Measurements from ENCODE around the gene LRG1. TPM values are rescaled to one million over a fixed set of nuclear protein-coding genes. Genes with fewer than 3 reads are reported as not detected.

Gene LRG1
- total RNA-seq, result 0.27 and 0.29 TPM in 2 replicates

GRCh38 chr19:4539693-4540581 is at the start of gene LRG1:
Gene LRG1, minus strand, starts transcription at chr19:4540036. Its CDS starts 23 bp downstream, at chr19:4540013.

GRCh38 chr19:4559569-4559968 is 19.7 kb upstream of the LRG1 start, which contains the start of gene SEMA6B:
Gene SEMA6B, minus strand, starts transcription at chr19:4559684. Its CDS starts 1,227 bp downstream, at chr19:4558457.

GRCh38 chr19:4534836-4535658 is 4.8 kb downstream of the LRG1 start, which contains the start of gene PLIN5:
Gene PLIN5, minus strand, starts transcription at chr19:4535224. Its CDS starts 1,150 bp downstream, at chr19:4534074.

GRCh38 chr19:4518345-4519171 is 21.3 kb downstream of the LRG1 start, which contains the start of gene PLIN4:
Gene PLIN4, minus strand, starts transcription at chr19:4518486. Its CDS starts 214 bp downstream, at chr19:4518272.

Other genes with a start within 250 kb of the LRG1 start
- not detected in 2 replicates for gene TMIGD2, start 237.6 kb downstream of the LRG1 start, total RNA-seq
- gene FSD1, start 235.4 kb downstream of the LRG1 start, total RNA-seq, result 16.0 and 18.1 TPM in 2 replicates
- gene STAP2, start 201.2 kb downstream of the LRG1 start, total RNA-seq, result 3.6 and 6.2 TPM in 2 replicates
- gene MPND, start 196.5 kb downstream of the LRG1 start, total RNA-seq, result 6.2 and 6.9 TPM in 2 replicates
- gene SH3GL1, start 139.5 kb downstream of the LRG1 start, total RNA-seq, result 81.8 and 95.6 TPM in 2 replicates
- gene CHAF1A, start 137.4 kb downstream of the LRG1 start, total RNA-seq, result 21.4 and 25.6 TPM in 2 replicates
- gene UBXN6, start 82.2 kb downstream of the LRG1 start, total RNA-seq, result 64.5 and 67.0 TPM in 2 replicates
- 57.0 and 58.1 TPM in 2 replicates for gene HDGFL2, start 67.7 kb downstream of the LRG1 start, total RNA-seq
- under 0.01 TPM in 1 of 2 replicates, not detected in the other for gene PLIN4, start 21.6 kb downstream of the LRG1 start, total RNA-seq
- gene PLIN5, start 4.8 kb downstream of the LRG1 start, total RNA-seq, result 0.14 and 0.53 TPM in 2 replicates
- 116 and 141 TPM in 2 replicates for gene SEMA6B, start 19.6 kb upstream of the LRG1 start, total RNA-seq
- gene TNFAIP8L1, start 99.5 kb upstream of the LRG1 start, total RNA-seq, result 22.7 and 23.0 TPM in 2 replicates
- 162 and 175 TPM in 2 replicates for gene MYDGF, start 130.3 kb upstream of the LRG1 start, total RNA-seq
- 69.8 and 85.8 TPM in 2 replicates for gene DPP9, start 183.8 kb upstream of the LRG1 start, total RNA-seq